ENCODE data around the gene WDR54.

- TF ChIP-seq CTCF (IDR thresholded peaks at IDR 0.05; ENCODE audit: low read length) (no peak), EZH2 (IDR thresholded peaks at IDR 0.05; ENCODE audit: borderline replicate concordance, low read length) (no peak)
Measured at GRCh38 chr2:74439373-74439772, 17.8 kb downstream of the WDR54 start.

Measured in OCI-LY1 (cell line).